Nucleus accumbens (tissue), 56 donors: ENCODE measurements around the gene NAA80.

Experiments
- DNase-seq, 56 donors: peaks; one replicate each; lab custom pipeline; 2025; lab: John Stamatoyannopoulos, UW

Gene NAA80

DNA sequence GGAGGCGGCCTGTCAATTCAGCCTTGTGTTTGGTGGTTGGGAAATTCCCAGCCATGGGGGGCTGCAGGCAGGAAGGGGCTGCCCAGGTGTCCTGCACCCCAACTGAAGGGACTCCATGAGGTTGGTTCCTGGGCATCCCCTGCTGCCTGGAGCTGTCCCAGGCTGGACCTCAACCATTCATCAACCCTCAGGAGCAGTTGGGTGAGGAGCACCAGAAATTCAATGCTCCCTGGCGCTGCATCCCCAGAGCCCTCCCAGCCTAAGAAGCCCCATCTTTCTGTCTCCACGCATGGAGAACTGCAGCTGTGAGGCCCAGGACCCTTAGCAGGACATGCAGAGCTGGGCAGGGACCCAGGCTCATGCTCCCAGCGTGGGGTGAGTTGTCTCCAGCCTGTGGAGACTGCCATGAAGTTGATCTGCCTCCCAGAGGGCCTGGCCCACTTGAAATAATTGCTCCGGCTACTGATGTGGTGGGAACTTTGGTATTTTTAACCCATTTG, 38.2 kb downstream of the NAA80 start:
- peak in 4 of 56 donors; percentile 47 to 65 (median 60) for DNase-seq

DNA sequence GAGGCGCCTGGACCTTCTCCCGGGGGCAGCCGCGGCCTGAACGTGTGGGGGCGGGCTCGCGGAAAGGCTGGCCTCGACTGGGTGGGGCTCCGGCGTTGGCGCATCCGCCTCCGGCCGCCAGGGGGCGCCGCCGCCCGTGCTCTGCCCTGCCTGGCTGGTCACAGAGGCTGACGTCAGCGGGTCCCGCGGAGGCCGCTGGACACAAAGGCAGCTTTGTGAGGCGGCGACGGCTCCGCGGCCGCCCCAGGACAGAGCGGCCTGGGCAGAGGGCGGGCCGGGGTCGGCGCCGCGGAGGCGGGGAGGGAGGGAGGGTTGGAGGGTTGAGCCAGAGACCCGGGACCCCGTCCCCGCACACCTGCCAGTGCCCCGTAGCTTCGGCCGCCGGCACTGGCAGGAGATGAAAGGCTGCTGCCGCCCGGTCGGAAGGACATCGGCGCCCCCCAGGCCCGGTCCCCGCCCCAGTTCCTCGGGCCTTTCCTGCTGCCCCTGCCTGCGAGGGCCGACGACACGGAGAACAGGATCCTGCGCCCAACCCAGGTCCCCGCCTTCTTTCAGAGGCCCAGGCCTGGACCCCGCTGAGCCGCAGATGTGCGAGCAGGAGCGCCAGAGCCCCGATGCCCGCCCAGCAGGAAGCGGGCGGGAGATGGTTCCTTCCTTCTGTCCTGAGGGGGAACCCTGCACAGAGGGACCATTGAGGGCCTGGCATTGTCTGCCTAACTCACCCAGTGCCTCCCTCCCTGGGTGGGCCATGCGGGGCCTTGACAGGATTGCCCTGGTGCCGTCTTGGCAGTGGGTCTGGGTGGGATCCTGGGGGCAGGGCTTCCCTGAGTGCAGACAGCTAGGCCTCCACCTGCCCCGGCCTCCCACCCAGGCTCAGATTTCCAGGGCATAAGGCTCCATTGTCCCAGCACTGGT, 38.9 kb downstream of the NAA80 start:
- peak in 55 of 56 donors; percentile 57 to 97 (median 91) for DNase-seq

DNA sequence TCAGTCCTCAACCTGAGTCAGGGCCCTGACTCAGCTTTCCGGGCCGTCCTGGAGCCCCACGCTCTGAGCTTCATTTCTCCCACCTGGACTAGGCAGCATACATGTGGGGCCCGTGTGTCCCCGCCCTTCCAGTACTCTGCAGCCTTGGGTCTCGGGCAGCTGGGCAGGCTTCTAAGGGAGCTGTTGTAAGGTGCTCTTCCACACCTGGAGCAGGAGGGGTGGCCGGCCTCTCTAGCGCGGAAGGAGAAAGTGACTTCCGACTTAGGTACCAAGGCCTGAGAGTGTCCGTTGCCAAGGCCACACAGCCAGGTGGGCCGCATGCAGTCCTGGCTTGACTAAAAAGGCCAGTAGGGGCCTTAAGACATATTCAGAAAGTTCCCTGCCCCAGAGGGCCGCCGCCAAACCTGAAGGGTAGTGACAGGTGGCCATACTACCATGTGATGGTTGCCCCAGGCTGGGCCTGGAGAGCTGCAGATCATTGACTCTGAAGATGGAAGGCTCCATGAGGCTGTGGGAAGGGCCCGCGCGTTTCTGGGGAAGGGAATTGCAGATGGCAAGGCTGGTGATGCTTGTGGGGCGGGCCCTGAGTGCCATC, 39.7 kb downstream of the NAA80 start:
- peak in 1 of 56 donors; percentile 58 for DNase-seq

DNA sequence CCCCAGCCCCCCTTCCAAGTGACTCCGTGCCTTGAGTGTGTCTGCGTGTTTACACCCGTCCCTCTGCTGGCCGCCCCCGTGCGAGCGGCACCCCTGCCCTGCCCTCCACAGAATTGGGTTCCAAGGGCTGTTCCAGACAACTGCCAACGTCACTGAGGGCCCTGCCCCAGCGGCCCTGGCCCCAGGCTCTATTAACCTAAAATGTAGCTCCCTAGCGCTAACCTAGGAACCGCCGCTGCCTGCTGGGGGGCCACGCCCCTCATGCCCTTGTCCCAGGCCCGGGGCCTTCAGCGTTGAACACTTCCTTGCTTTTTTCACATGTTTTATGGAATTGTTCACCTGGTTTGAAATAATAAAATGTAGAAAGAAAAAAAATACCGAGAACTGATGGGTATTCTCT, 40.2 kb downstream of the NAA80 start:
- DNase-seq: peak in 3 of 56 donors; percentile 17 to 52 (median 19)

DNA sequence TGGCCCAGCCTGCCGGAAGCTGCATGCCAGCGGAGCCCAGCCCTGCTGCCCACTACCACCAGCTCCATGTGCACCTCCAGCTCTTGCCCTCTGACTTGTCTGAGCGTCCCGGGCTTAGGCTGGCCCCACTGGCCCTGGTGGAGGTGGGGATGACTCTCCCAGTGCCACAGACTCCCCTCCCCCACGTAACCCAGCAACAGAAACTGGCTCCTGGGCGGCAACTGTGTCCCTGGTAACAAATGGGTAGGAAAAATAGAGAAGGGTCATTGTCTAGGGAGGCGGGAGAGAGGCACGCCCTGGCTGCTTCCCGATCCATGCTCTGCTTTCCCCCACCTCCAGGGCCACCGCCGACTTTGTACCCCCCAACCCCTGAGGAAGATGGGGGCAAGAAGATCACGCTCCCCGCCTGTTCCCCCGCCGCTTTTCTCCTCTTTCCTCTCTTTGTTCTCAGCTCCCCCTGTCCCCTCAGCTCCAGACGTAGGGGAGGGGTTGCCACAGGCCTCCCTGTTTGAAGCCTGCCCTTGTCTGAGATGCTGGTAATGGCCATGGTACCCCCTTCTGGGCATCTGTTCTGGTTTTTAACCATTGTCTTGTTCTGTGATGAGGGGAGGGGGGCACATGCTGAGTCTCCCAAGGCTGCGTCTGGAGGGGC, 41.0 kb downstream of the NAA80 start:
- DNase-seq: peak in 6 of 56 donors; percentile 14 to 48 (median 28)

DNA sequence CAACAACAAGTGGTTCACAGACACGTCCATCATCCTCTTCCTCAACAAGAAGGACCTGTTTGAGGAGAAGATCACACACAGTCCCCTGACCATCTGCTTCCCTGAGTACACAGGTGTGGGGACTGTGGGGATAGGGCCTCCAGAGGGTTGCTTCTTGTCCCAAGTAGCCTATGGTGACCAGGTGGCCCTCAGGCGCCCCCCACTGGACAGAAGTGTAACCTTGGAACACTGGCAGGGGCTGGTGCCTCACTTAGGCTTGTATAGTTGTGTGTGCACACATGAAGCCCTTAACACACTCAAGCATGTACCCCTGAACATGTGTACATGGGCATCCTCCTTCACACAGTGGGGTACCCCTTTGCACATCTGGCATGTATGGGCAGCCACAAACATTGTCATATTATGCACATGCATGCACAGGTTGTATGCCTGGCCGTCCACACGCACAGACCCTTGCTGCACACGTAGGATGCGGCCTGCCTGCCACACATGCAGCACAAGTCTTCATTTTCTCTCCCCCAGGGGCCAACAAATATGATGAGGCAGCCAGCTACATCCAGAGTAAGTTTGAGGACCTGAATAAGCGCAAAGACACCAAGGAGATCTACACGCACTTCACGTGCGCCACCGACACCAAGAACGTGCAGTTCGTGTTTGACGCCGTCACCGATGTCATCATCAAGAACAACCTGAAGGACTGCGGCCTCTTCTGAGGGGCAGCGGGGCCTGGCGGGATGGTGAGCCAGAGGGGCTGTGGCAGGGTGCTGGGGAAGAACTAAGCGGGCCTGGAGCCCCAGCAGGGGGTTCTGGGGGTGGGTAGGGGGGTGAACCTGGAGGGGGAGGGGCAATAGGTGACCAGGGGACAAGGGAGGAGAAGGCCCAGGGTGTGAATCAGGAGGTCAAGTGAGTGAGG, 42.0 kb downstream of the NAA80 start:
- peak in 9 of 56 donors; percentile 10 to 60 (median 27) for DNase-seq

DNA sequence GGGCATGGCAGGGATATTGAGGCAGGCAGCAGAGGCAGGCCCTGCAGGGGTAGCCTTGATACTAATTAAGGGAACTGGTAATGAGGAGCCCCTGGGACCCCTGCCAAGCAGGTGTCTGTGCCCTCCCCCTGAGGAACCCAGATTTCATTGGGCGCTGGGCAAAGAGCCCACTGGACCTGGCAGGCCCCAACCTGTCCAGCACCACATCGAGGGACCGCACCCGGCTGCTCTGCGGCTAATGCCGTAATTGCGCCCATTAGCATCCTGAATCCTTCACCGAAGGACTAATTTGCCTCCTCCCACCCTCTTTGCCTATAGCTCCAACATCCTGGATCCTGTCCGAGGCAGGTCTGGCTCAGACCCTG, 44.0 kb downstream of the NAA80 start:
- DNase-seq: no peak

DNA sequence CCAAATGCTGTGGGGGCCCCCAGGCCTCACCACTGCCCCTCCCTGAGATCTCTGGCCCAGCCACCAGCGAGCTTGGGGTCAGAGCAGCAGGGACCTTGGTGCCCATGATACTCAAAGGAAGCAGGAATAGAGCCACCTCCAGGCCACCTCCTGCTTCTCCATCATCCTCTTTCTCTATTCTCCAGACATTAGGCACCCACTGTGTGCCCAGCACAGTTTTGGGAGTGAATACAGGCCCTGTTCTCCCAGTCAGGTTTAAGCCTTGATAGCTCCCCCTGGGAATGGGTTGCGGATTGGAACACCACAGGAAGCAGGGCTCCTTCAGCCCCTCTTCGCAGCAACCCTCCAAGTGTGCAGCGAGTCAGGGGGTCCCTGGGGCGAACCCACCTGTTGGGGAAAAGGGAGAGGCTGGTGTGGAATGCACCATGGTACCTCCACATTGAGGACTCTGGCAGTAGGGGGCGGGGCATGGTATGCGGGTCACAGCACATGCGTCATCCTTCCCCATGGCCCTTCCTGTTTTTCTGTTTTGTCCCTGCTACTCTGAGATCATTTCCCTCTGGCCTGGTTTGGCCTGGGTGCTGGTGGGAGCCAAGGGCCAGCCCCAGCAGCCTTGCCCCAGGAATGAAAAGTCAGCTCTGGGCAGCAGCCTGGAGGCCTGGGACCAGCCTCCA, 44.5 kb downstream of the NAA80 start:
- DNase-seq: peak in 4 of 56 donors; percentile 18 to 47 (median 26)

DNA sequence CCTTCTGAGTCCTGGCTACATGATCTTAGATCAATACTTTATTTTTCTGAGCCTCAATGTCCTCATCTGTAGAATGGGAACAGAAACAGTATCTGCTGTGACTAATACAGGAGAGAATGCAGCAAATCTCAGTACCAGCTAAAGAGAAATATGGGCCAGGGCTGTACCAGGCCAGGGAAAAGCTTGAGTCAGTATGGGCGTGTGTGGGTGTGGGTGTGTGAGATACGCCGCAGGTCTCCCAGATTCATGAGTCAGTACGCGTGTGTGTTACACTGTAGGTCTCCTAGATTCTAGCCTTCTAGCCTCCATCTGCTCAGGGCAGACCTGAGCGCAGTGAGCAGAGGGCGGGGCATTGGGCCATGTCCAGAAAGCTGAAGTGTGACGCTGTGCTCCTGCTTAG, 48.0 kb downstream of the NAA80 start:
- peak in 4 of 56 donors; percentile 13 to 46 (median 36) for DNase-seq

DNA sequence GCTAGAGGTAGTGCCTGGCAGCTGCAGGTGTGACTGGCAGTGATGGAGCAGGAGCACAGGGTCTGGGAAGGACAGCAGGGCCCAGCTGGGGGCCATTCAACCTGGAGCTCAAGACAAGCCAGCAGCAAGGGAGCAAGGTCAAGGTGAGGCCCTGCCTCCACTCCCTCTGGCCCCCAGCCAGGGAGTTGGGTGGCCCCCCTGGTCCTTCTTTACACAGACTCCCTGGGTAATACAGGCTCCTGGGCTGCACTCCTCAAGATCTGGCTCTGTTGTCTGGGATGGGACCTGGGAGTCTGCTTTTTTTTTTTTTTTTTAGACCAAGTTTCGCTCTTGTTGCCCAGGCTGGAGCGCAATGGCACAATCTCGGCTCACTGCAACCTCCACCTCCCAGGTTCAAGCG, 48.7 kb downstream of the NAA80 start:
- DNase-seq: no peak

DNA sequence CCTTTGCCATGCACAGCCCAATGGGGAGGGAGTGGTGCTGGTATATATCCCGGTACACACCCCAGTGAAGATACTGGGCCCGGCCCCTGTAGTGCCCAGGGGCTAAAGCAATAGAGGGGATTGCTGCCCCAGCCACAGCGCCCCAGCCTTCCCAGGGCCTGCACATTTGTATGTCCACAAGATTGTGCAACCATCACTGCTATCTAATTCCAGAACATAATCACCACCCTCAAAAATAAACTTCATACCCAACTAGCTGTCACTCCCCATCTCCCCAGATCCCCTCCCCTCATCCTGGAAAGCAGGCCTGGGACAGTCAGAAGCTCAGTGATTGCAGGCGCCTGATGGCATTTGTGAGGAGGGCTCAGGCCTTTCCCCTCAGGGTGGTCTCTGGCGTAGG, 49.7 kb downstream of the NAA80 start:
- DNase-seq: no peak

DNA sequence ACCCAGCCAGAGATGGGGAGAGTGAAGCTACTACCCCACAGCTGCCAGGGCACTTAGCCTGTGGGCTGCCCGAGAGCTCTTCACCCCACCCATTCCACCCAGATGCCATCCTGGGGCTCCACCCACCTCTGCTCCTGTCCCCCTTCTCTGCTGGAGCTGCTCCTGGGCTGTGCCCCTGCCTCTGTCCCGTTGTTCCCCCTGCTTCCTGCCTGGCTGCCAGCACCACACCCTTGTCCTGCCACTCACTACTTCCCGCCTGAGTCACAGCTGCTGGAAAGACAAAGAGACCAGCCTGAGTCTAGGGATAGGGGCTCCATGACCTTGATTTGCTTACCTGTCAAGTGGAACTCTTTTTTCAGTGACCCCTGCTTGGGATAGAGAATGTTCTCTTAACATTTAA, 50.8 kb downstream of the NAA80 start:
- no peak for DNase-seq

DNA sequence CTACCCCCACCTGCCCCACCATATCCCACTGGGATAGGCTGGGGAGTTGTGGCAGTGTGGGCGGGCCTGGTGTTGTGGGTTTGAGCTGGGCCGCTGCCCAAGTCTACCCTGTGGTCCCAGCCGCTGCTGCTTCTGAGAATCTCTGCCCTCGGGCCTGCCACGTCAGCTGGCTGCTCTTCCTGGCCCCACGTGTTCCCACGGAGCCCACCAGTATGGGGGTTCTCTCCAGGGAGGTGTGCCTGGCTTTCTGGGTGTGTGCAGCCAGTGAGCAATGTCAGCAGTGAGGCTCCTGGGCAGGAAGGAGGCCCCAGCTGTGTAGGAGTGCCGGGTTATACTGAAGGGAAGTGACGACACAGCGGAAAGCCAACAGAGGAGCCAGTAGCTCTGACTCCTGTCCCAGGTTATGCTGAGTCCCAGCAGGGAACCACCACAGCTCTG, 52.7 kb downstream of the NAA80 start:
- peak in 2 of 56 donors; percentile 19 to 56 for DNase-seq
